HG03025 (cell line): ENCODE results near the gene FGF7.
"Not testable (repeated sequence)": the region's sequence is repeated elsewhere in the genome, so short reads cannot be mapped to it uniquely, and the experiment has no call there.

Experiments
- ATAC-seq: cut with Tn5 transposase; IDR thresholded peaks from one replicate; pipeline ENCODE4 v1.9.1; 2021; ENCODE audit warnings: mild to moderate bottlenecking, moderate library complexity; ENCODE audit not compliant: unreplicated experiment, low FRiP score

FGF7 gene

DNA sequence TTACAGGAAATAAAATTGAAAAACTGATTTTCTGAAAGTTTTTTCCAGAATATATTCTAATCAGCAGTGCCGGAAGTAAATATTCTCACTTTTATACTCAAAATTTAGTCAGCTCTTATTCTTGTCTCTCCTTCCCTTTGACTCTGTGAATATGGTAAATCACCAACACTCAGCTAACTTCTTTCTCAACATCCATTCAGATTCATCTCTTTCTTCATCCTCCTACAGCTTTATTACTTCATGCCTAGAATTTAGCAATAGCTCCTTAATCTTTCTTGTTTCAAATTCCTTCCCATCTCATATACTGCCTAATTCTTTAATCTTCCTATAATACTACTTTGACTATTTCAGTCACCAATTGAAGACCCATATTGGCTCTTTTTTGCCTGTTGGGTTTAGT lies 67.9 kb downstream of the FGF7 start:
- ATAC-seq = no peak

- ATAC-seq = no peak
Observed at GRCh38 chr15:49492151-49492550, 69.1 kb downstream of the FGF7 start.

- ATAC-seq = no peak
Observed at GRCh38 chr15:49492830-49493229, 69.8 kb downstream of the FGF7 start.

DNA sequence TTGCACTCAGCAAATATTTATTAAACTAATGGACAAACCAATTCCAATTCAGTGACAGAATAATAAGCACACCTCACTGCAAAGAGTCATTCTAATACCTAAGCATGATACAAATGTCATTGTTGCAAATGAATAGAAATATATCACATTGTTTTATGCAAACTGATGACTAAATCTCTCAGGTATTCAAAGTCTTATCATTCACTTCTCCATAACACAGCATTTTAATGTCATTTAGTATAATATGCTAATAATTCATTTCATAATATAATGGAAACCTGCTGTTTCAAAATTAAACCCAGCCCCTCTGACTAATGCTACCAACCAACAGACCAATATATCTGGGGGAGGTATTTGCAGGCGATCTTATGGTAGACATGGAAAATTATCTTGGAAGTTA lies 71.8 kb downstream of the FGF7 start:
- no peak for ATAC-seq

- no peak for ATAC-seq
Observed at GRCh38 chr15:49495993-49496753, 73.1 kb downstream of the FGF7 start.

- no peak for ATAC-seq
Observed at GRCh38 chr15:49501586-49501985, 78.5 kb downstream of the FGF7 start.

DNA sequence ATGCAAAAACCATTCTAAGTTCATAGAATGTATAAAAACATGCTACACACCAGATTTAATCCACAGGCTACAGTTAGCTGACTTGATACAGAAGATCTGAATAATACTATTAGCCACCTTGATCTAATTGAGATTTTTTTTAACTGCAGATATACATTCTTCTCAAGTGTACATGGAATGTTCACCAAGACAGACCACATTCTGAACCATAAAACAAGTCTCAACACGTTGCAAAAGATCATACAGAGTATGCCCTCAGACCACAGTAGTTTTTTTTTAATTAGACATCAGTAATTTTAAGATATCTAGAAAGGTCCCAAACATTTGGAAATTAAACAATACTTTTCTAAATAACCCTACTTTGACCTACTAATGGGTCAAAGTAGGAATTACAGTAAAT lies 83.3 kb downstream of the FGF7 start:
- no peak for ATAC-seq

- no peak for ATAC-seq
Observed at GRCh38 chr15:49507261-49507660, 84.2 kb downstream of the FGF7 start.

- ATAC-seq = not testable (repeated sequence)
Observed at GRCh38 chr15:49512739-49513138, 89.7 kb downstream of the FGF7 start.

DNA sequence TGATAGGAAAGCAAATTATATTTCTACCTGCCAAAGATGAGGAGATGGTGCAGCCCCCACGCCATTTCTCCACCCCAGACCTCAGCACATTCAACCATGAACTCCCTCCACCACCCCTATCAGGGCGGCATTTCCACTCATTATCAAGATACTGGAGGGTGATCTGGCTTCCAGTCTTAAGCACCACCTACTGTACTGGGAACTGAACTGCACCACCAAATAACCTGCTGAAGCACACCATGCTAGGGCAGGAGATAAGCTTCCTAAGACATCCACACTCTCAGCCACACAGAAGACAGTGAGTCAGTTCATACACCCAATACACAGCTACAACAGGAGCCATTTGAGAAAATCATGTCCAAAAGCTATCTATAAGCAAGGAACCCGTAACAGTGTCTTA lies 98.8 kb downstream of the FGF7 start:
- ATAC-seq = no peak

DNA sequence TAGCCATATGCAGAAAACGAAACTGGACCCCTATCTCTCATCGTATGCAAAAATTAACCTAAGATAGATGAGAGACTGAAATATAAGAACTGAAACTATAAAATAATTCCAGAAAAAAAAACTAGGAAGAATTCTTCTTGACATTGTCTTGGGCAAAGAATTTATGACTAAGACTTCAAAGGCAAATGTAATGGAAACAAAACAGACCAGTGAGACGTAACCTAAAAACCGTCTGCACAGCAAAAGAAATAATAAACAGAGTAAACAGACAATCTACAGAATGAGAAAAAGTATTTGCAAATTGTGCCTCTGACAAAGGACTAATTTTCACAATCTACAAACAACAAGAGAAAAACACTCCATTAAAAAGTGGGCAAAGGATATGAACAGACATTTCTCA lies 105.2 kb downstream of the FGF7 start:
- no peak for ATAC-seq

DNA sequence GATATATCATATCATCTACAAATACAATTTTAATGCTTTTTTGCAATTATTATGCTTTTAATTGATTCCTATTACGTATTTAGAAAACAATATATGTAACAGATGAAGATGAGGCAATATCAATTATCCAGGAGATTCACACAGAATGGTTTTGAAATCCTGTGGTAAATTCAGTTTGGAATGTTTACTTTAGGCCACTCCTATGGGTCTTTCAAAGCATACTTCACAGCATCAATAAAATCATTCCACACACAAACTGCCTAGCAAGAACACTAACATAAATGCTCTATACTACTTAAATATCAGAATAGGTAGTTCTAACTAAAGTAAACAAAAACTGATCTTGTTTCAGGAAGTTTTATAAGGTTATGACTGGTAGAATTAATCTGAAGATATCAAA lies 107.0 kb downstream of the FGF7 start:
- no peak for ATAC-seq
